ENCODE measurements around the gene ACTL10.

Gene ACTL10

GRCh38 chr20:33710681-33711445 lies 44.1 kb downstream of the ACTL10 start:
- H3K36me3 ChIP-seq (replicated peaks), result peaks cover 7% of the 10 kb centered on the region
- no peaks in the 10 kb centered on the region for H3K9me3 ChIP-seq
- DNase-seq (ENCODE audit: low spot score in 2 of 2), result no peak
- H3K4me3 ChIP-seq, result no peak overlapping the region
- H3K27me3 ChIP-seq (ENCODE audit: low read depth), result no peaks in the 10 kb centered on the region
- no peaks in the 10 kb centered on the region for H3K4me1 ChIP-seq
- in situ Hi-C loops (cut with MboI; ENCODE audit: low sequenced_read_pairs), result no loop called here

- H3K4me1 ChIP-seq, result no peaks in the 10 kb centered on the region
- no peak overlapping the region for H3K4me3 ChIP-seq
- H3K27me3 ChIP-seq (ENCODE audit: low read depth), result no peaks in the 10 kb centered on the region
- in situ Hi-C loops (cut with MboI; ENCODE audit: low sequenced_read_pairs), result no loop called here
- peaks cover 7% of the 10 kb centered on the region for H3K36me3 ChIP-seq (replicated peaks)
- no peaks in the 10 kb centered on the region for H3K9me3 ChIP-seq
- no peak for DNase-seq (ENCODE audit: low spot score in 2 of 2)
Observed at GRCh38 chr20:33711446-33711738, 44.6 kb downstream of the ACTL10 start.

- H3K36me3 ChIP-seq (replicated peaks), result peaks cover 7% of the 10 kb centered on the region
- in situ Hi-C loops (cut with MboI; ENCODE audit: low sequenced_read_pairs), result no loop called here
- no peaks in the 10 kb centered on the region for H3K9me3 ChIP-seq
- H3K27me3 ChIP-seq (ENCODE audit: low read depth), result no peaks in the 10 kb centered on the region
- H3K4me3 ChIP-seq, result no peak overlapping the region
- no peaks in the 10 kb centered on the region for H3K4me1 ChIP-seq
- DNase-seq (ENCODE audit: low spot score in 2 of 2), result no peak
Observed at GRCh38 chr20:33713865-33714367, 47.2 kb downstream of the ACTL10 start.

- H3K4me1 ChIP-seq, result peaks cover 6% of the 10 kb centered on the region
- no peaks in the 10 kb centered on the region for H3K9me3 ChIP-seq
- peaks cover 7% of the 10 kb centered on the region for H3K36me3 ChIP-seq (replicated peaks)
- H3K4me3 ChIP-seq, result no peak overlapping the region
- DNase-seq (ENCODE audit: low spot score in 2 of 2), result no peak
- H3K27me3 ChIP-seq (ENCODE audit: low read depth), result no peaks in the 10 kb centered on the region
- in situ Hi-C loops (cut with MboI; ENCODE audit: low sequenced_read_pairs), result no loop called here
Observed at GRCh38 chr20:33716498-33716897, 49.8 kb downstream of the ACTL10 start.

Measured in HAP-1 (cell line).